Epidermal melanocyte (primary cell): ENCODE results near the gene FADS6.

Experiments used
- DNase-seq: peaks from one replicate; pipeline ENCODE4 v3.0.0; 2011; ENCODE audit warnings: low spot score; ENCODE audit not compliant: insufficient read length

Gene FADS6

GRCh38 chr17:74855323-74855722 is 38.1 kb downstream of the FADS6 start:
- DNase-seq, result no peak

- DNase-seq, result no peak
These were observed 38.6 kb downstream of the FADS6 start for GRCh38 chr17:74854792-74855191.

- no peak for DNase-seq
These were observed 39.8 kb downstream of the FADS6 start for GRCh38 chr17:74853669-74854068.

- DNase-seq, result no peak
These were observed 40.4 kb downstream of the FADS6 start for GRCh38 chr17:74853048-74853397.

GRCh38 chr17:74852237-74853047 is 41.0 kb downstream of the FADS6 start:
- DNase-seq, result no peak

- no peak for DNase-seq
These were observed 41.7 kb downstream of the FADS6 start for GRCh38 chr17:74851612-74852236.

- no peak for DNase-seq
These were observed 42.5 kb downstream of the FADS6 start for GRCh38 chr17:74850914-74851313.

GRCh38 chr17:74850310-74850709 is 43.1 kb downstream of the FADS6 start:
- DNase-seq, result no peak

- DNase-seq, result no peak
These were observed 44.6 kb downstream of the FADS6 start for GRCh38 chr17:74848656-74849399.

GRCh38 chr17:74846621-74847020 is 46.8 kb downstream of the FADS6 start:
- no peak for DNase-seq

GRCh38 chr17:74843352-74843627 is 50.1 kb downstream of the FADS6 start:
- no peak for DNase-seq

- DNase-seq, result no peak
These were observed 50.7 kb downstream of the FADS6 start for GRCh38 chr17:74842599-74843351.

- no peak for DNase-seq
These were observed 51.3 kb downstream of the FADS6 start for GRCh38 chr17:74842146-74842598.

- peak; percentile 83 for DNase-seq
These were observed 52.3 kb downstream of the FADS6 start for GRCh38 chr17:74840989-74841666.

GRCh38 chr17:74839990-74840852 is 53.2 kb downstream of the FADS6 start:
- DNase-seq, result no peak

- no peak for DNase-seq
These were observed 55.2 kb downstream of the FADS6 start for GRCh38 chr17:74838274-74838673.

- DNase-seq, result no peak
These were observed 56.6 kb downstream of the FADS6 start for GRCh38 chr17:74836691-74837467.

GRCh38 chr17:74836191-74836590 is 57.2 kb downstream of the FADS6 start:
- no peak for DNase-seq
